ENCODE measurements around the gene KCNJ6.

Gene KCNJ6

DNA sequence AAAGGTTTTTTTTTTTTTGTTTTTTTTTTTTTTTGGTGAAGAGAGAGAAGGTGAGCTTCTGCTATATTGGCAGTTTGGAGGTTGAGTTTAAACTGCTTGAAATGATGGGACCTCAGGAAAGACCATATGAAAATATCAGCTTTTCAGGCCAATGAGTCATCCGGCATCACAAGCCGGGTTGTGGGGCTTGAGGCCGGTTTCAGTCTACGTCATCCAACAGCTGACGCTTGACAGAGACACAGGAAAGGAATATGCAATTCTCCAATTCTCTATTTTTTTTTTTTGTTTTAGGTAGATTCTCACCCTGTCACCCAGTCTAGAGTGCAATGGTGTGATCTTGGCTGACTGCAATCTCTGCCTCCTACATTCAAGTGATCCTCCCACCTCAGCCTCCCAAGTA is 52.4 kb downstream of the KCNJ6 start:
- TF ChIP-seq, protein P1, sequence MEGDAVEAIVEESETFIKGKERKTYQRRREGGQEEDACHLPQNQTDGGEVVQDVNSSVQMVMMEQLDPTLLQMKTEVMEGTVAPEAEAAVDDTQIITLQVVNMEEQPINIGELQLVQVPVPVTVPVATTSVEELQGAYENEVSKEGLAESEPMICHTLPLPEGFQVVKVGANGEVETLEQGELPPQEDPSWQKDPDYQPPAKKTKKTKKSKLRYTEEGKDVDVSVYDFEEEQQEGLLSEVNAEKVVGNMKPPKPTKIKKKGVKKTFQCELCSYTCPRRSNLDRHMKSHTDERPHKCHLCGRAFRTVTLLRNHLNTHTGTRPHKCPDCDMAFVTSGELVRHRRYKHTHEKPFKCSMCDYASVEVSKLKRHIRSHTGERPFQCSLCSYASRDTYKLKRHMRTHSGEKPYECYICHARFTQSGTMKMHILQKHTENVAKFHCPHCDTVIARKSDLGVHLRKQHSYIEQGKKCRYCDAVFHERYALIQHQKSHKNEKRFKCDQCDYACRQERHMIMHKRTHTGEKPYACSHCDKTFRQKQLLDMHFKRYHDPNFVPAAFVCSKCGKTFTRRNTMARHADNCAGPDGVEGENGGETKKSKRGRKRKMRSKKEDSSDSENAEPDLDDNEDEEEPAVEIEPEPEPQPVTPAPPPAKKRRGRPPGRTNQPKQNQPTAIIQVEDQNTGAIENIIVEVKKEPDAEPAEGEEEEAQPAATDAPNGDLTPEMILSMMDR (IDR thresholded peaks at IDR 0.05; ENCODE audit: control insufficient read depth, insufficient read depth, low read depth, low read length, missing control alignments), result no peak
- no peak for DNase-seq (ENCODE audit: low read depth)
- H3K4me3 ChIP-seq (ENCODE audit: control insufficient read depth, low read depth, low read length), result no peak overlapping the region

DNA sequence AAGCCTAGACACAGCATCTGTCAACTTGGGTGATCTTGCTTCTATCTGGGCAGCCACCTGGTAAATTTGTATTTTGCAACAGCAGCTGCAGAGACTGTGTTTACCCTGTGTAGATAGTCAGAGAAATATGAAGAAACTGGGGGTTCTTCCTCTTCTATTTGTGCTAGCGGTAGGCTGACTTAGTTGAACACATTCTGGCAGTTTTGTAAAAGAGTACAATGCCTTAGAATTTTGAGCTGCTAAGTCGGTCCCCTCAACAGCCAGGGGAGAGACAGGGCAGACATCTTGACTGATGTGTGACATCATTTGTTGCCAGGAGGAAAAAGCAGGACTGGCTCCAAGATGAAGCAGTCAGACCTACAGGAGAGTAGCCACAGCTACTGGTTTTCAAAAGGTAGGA is 53.7 kb downstream of the KCNJ6 start:
- H3K4me3 ChIP-seq (ENCODE audit: control insufficient read depth, low read depth, low read length), result no peak overlapping the region
- TF ChIP-seq, protein P1 (IDR thresholded peaks at IDR 0.05; ENCODE audit: control insufficient read depth, insufficient read depth, low read depth, low read length, missing control alignments), result no peak
- no peak for DNase-seq (ENCODE audit: low read depth)

DNA sequence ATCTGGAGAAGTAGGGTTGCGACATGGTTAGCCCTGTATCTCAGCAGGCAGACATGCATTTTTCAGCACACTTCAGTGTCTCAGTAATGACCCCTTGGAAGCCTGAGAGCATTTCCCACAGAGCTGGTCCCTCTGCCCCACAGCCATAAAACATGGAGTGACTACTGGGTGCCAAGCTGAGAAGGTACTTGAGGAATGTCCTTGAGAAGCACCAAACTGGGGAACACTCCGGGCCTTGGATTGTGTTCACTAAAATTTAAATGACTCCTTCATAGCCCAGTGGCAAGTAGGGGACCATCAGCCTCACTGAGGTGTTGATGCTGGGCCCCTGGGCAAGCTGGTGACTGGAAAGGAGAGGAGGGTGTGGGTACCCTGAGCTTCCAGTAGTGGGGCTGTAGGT is 54.7 kb downstream of the KCNJ6 start:
- no peak for DNase-seq (ENCODE audit: low read depth)
- H3K4me3 ChIP-seq (ENCODE audit: control insufficient read depth, low read depth, low read length), result no peak overlapping the region
- TF ChIP-seq, protein P1 (IDR thresholded peaks at IDR 0.05; ENCODE audit: control insufficient read depth, insufficient read depth, low read depth, low read length, missing control alignments), result no peak

DNA sequence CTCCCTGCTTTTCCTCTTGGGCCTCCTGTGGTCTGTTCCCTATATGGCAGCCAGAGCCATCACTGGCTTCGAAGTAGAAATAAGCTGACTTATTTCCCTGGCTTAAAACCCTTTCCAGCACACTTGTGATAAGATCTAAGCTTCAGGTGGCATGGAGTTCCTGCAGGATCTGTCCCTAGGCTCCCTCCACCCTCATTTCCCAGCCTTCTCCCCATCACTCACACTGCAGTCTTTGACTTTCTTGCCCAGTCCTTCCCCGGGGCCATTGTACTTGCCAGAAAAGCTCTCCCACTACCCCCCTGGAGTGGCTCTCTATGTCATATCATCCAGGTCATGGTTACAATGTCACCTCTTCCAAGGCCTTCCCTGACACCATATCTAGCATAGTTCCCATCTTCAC is 55.8 kb downstream of the KCNJ6 start:
- no peak for DNase-seq (ENCODE audit: low read depth)
- no peak overlapping the region for H3K4me3 ChIP-seq (ENCODE audit: control insufficient read depth, low read depth, low read length)
- TF ChIP-seq, protein P1 (IDR thresholded peaks at IDR 0.05; ENCODE audit: control insufficient read depth, insufficient read depth, low read depth, low read length, missing control alignments), result no peak

DNA sequence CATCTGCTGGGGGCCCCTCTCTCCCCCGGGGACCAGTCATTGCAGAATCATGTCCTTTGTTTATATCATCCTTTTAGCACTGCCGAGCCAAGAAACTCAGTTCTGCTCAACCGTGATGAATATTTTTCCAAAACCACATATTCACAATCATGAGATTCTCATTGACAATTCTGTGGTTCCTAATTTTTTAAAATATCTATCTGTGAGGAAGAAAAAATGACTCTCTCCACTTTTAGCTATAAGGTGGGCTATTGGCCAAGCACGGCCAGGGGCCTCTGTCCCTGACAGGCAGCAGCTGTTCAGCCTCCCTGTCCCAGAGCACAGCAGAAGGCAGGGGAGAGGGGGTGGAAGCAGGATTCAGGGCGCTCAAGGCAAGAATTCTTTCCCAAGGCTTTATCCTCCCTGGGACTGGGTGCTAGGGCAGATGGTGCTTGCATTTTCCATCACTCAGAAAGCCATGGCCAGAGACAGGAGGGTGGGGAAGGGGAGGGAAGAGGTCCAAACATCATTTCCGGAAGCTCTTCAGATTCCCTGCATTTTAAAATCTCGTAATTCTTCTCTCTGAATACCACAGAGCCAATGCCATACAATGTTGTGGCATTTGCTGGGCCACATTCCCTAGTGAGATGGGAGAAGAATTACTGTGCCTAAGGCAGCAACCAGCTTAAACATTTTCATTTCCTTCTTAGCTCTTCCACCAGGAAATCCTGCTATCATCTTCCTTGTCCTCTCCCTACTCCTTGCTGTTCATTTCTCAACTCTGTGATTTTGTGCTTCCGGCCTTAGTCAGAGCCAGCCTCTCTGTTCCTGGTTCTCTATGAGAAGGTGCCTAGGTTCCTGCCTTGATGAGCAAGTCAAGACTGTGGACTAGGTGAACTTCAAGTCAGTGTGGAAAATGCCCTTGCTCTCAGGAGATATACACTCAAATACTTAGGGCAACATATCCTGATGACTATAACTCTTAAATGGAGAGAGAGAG is 60.3 kb downstream of the KCNJ6 start:
- TF ChIP-seq, protein P1 (IDR thresholded peaks at IDR 0.05; ENCODE audit: control insufficient read depth, insufficient read depth, low read depth, low read length, missing control alignments), result no peak
- no peak overlapping the region; the same call in 1 of the 2 replicates for H3K4me3 ChIP-seq (ENCODE audit: control insufficient read depth, low read depth, low read length)
- no peak for DNase-seq (ENCODE audit: low read depth)

DNA sequence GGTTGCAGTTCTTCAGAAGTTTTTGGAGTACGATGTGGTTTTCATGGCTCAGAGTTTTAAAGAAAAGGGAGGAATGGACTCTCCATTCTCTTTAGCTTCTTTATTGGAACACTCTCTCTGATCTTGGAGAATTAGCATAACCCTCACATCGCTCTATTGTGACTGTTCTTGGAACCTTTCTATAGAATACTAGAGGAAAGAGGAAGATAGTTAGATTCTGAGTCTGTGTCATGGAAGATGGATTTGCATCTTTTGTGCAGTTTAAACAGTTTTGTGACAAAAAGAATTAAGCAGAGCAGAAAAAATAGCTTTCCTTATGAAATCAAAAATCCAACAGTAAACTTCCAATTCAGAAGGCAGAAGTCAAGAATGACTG is 61.0 kb downstream of the KCNJ6 start:
- H3K4me3 ChIP-seq (ENCODE audit: control insufficient read depth, low read depth, low read length), result no peak overlapping the region
- TF ChIP-seq, protein P1 (IDR thresholded peaks at IDR 0.05; ENCODE audit: control insufficient read depth, insufficient read depth, low read depth, low read length, missing control alignments), result no peak

More for the DNA sequence above, 61.0 kb downstream of the KCNJ6 start:
- no peak for DNase-seq (ENCODE audit: low read depth)

Measured in AG09309 (cell line).